Kidney (tissue), 14 donors: Measurements from ENCODE around the gene A3GALT2. TPM values are rescaled to one million over a fixed set of nuclear protein-coding genes. Genes with fewer than 3 reads are reported as not detected.
A peak's percentile ranks its signal among the peaks of the same experiment; 100 is the strongest.

Experiments used
- DNase-seq, 5 donors: peaks; one replicate each; pipeline ENCODE4 v3.0.0-alpha.2; 2013 to 2020
- FAIRE-seq: peaks from 2 replicates; lab custom pipeline; 2012; peaks lifted over from hg19 to GRCh38; lab: Jason Lieb, UNC
- H3K27ac ChIP-seq, 2 donors: one replicate each; pipeline ENCODE4 v1.7.0; 2013; ENCODE audit warnings: low read depth in 2 of 2, low read length in 2 of 2, inconsistent platforms in 1 of 2
- H3K27me3 ChIP-seq: one replicate; pipeline ENCODE4 v1.7.1; 2013; ENCODE audit warnings: low read length, inconsistent platforms; ENCODE audit not compliant: control insufficient read depth, insufficient read depth
- H3K36me3 ChIP-seq, 3 donors: one replicate each; pipeline versions ENCODE4 v1.7.0 to v1.7.1; 2013; ENCODE audit warnings: low read length in 3 of 3, control low read depth in 1 of 3, inconsistent platforms in 1 of 3; ENCODE audit not compliant: insufficient read depth in 3 of 3, control insufficient read depth in 2 of 3
- H3K4me1 ChIP-seq, 3 donors: one replicate each; pipeline versions ENCODE4 v1.7.0 to v1.7.1; 2013; ENCODE audit warnings: low read length in 3 of 3, inconsistent platforms in 1 of 3, low read depth in 1 of 3; ENCODE audit not compliant: control insufficient read depth in 2 of 3, insufficient read depth in 2 of 3
- H3K4me3 ChIP-seq, 3 donors: one replicate each; pipeline versions ENCODE4 v1.7.0 to v1.8.1; 2013; ENCODE audit warnings: low read length in 3 of 3, control low read depth in 1 of 3, inconsistent platforms in 1 of 3
- H3K9ac ChIP-seq, 3 donors: one replicate each; pipeline versions ENCODE4 v1.7.0 to v1.7.1; 2013; ENCODE audit warnings: low read length in 3 of 3, control low read depth in 1 of 3, inconsistent platforms in 1 of 3
- H3K9me3 ChIP-seq, 3 donors: one replicate each; pipeline versions ENCODE4 v1.7.0 to v1.7.1; 2013; ENCODE audit warnings: low read length in 3 of 3, control low read depth in 1 of 3, inconsistent platforms in 1 of 3; ENCODE audit not compliant: control insufficient read depth in 2 of 3, insufficient read depth in 1 of 3
- intact Hi-C: fragments of 100-400 bp; cut with DNase I; formaldehyde crosslinking; loops from one replicate; pipeline ENCODE4 v1.11.1; 2022
- polyA plus RNA-seq: library from polyadenylated mRNA; stranded (reverse); fragments of 350-450 nt; fragmentation: Illumina TruSeq; extraction: RNeasy Lipid Tissue Mini Kit (QIAGEN cat#74804); gene quantifications from one replicate; pipeline ENCODE4 v1.2.3, GENCODE V29; 2014; ENCODE audit warnings: low read depth, low replicate concordance; ENCODE audit not compliant: insufficient read depth
- total RNA-seq: library from RNA; stranded (reverse); fragmentation: NEBNext Ultra II Directional; extraction: Animal tissue kit (Norgen Biotek cat#: 25700); gene quantifications from one replicate; pipeline ENCODE4 v1.2.1, GENCODE V29; 2021
- TF ChIP-seq, protein P1 (sequence below): IDR thresholded peaks from 3 replicates; pipeline ENCODE4 v1.5.1; 2012; ENCODE audit warnings: mild to moderate bottlenecking, moderate library complexity, borderline replicate concordance; ENCODE audit not compliant: insufficient read depth; ENCODE audit errors: extremely low read depth
- donor health status: control.
- donor health status: control.
- donor health status: control.
- donor health status: control.
- donor health status: control.
- donor health status: DM: yes; HTN: yes; CAD: no.
- donor health status: Normal renal cell carcinoma (clear cell type).

The A3GALT2 gene
- total and polyA plus RNA-seq, 2 donors from 2014 or later: not detected

GRCh38 chr1:33349778-33350610 lies 29.1 kb upstream of the A3GALT2 start:
- H3K9ac ChIP-seq: peak overlapping the region; percentile 41 to 82 (median 64)
- TF ChIP-seq, protein P1, sequence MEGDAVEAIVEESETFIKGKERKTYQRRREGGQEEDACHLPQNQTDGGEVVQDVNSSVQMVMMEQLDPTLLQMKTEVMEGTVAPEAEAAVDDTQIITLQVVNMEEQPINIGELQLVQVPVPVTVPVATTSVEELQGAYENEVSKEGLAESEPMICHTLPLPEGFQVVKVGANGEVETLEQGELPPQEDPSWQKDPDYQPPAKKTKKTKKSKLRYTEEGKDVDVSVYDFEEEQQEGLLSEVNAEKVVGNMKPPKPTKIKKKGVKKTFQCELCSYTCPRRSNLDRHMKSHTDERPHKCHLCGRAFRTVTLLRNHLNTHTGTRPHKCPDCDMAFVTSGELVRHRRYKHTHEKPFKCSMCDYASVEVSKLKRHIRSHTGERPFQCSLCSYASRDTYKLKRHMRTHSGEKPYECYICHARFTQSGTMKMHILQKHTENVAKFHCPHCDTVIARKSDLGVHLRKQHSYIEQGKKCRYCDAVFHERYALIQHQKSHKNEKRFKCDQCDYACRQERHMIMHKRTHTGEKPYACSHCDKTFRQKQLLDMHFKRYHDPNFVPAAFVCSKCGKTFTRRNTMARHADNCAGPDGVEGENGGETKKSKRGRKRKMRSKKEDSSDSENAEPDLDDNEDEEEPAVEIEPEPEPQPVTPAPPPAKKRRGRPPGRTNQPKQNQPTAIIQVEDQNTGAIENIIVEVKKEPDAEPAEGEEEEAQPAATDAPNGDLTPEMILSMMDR: peak; percentile 1
- intact Hi-C loops: no loop called here
- peak; percentile 89 to 97 (median 94) for DNase-seq
- H3K36me3 ChIP-seq: peaks cover 0 to 3% (median 0%) of the 10 kb centered on the region in 3 donors
- peak overlapping the region; percentile 78 to 84 (median 78) for H3K4me3 ChIP-seq
- no peak for FAIRE-seq
- H3K27me3 ChIP-seq: no peaks in the 10 kb centered on the region
- H3K9me3 ChIP-seq: no peaks in the 10 kb centered on the region
- H3K4me1 ChIP-seq: peaks cover 8 to 29% (median 19%) of the 10 kb centered on the region in 3 donors
- peak overlapping the region; percentile 95 for H3K27ac ChIP-seq

GRCh38 chr1:33349081-33349759 lies 28.3 kb upstream of the A3GALT2 start:
- TF ChIP-seq, protein P1: no peak
- peak overlapping the region; percentile 67 to 94 (median 93) for H3K4me3 ChIP-seq
- H3K36me3 ChIP-seq: peaks cover 0 to 7% (median under 1%) of the 10 kb centered on the region in 3 donors
- FAIRE-seq (no peak), DNase-seq (peak in 4 of 5 donors; percentile 55 to 89 (median 70))
- peaks cover 9 to 36% (median 21%) of the 10 kb centered on the region in 3 donors for H3K4me1 ChIP-seq
- intact Hi-C loops: no loop called here
- no peaks in the 10 kb centered on the region for H3K9me3 ChIP-seq
- H3K9ac ChIP-seq: peak overlapping the region; percentile 63 to 87 (median 81)
- no peaks in the 10 kb centered on the region for H3K27me3 ChIP-seq
- peak overlapping the region; percentile 91 to 95 for H3K27ac ChIP-seq

DNA sequence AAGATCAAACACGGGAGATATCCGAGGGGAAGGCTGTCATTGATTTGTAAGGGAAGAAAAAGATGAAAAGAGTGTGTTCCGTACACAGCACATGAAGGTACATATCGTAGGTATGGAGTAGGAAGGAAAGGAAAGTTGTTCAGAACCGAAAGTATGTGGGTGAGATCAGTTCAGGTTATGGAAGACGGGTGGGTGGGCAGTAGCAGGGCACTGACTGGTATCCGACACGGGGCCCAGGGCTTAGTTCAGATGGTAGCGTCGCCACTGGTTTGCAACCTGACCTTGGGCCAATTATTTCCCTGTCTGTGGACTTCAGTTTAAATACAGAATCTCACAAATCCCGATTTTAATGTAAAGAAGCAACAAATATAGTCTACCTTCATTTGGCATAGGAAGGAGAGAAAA lies 27.8 kb upstream of the A3GALT2 start:
- Histone ChIP-seq H3K27me3 (no peaks in the 10 kb centered on the region), H3K27ac (peak overlapping the region; percentile 91 to 95), H3K4me3 (peak overlapping the region; percentile 67 to 94 (median 93)), H3K9me3 (no peaks in the 10 kb centered on the region), H3K4me1 (peaks cover 13 to 41% (median 24%) of the 10 kb centered on the region in 3 donors), H3K36me3 (peaks cover 0 to 7% (median 2%) of the 10 kb centered on the region in 3 donors), H3K9ac (peak overlapping the region; percentile 63 to 87 (median 81))
- intact Hi-C loops: no loop called here
- TF ChIP-seq, protein P1: no peak
- DNase-seq: peak in 2 of 5 donors; percentile 40
- FAIRE-seq: no peak
